WERI-Rb-1 (cell line): ENCODE results near the gene ZNF618.

Experiments used
- DNase-seq: peaks from one replicate; pipeline ENCODE4 v3.0.0-alpha.2; 2020
- H3K27ac ChIP-seq: fragments of 250-450 bp; sonication (Bioruptor Pico); 2 replicates; pipeline ENCODE4 v1.5.1; 2020; ENCODE audit warnings: mild to moderate bottlenecking, moderate library complexity
- H3K27me3 ChIP-seq: fragments of 250-450 bp; sonication (Bioruptor Pico); 2 replicates; pipeline ENCODE4 v1.5.1; 2021; ENCODE audit warnings: mild to moderate bottlenecking, low read depth, moderate library complexity; ENCODE audit not compliant: insufficient read depth, severe bottlenecking
- H3K36me3 ChIP-seq: fragments of 250-450 bp; sonication (Bioruptor Pico); 2 replicates; pipeline ENCODE4 v1.5.1; 2020; ENCODE audit warnings: mild to moderate bottlenecking, moderate library complexity
- H3K4me3 ChIP-seq: 2 replicates; pipeline ENCODE4 v1.5.1; 2011; ENCODE audit warnings: low read depth, mild to moderate bottlenecking, control low read depth, low read length
- H3K9me3 ChIP-seq: fragments of 250-450 bp; sonication (Bioruptor Pico); 2 replicates; pipeline ENCODE4 v1.5.1; 2021; ENCODE audit warnings: mild to moderate bottlenecking, moderate library complexity; ENCODE audit not compliant: severe bottlenecking
- TF ChIP-seq, protein P1 (sequence below): IDR thresholded peaks from 2 replicates; pipeline ENCODE4 v1.5.1; 2011; ENCODE audit warnings: low read depth, mild to moderate bottlenecking, control low read depth, inconsistent platforms, low read length

Gene ZNF618

DNA sequence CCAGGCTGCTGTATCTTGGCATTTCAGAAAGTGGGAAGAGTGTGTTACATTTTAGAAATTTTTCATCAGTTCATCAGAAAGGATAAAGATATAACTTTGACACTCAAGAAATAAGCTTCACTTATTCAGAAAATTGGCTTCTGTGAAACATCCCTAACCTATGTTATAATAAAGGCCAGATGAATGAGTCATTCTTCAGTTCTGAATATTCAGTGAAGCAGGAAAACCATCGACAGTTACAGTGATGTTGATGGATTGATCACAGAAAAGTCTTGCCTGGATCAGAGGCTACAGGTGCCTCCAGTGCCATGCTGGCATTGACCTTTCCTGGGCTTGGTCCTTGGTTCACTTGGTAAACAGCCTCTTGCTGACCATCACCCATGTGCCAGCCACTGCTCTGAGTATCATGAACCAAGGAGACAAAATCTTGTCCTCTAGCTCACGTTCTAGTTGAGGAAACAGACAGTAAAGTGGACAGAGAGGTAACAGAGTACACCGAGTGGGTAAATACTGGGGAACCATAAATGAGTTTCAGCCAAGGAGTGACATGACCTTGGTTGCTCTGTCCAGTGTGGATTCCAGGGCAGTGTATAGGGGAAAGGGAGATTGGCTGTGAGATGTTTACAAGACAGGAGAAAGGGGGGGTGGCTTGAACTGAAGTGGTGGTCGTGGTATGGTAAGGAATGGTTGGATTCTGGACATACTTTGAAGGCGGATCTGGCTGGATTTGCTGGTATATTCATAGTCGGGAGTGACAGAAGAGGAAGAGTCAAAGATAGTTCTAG lies 103.4 kb downstream of the ZNF618 start:
- Histone ChIP-seq H3K9me3 (no peaks in the 10 kb centered on the region), H3K27ac (no peak overlapping the region), H3K27me3 (peaks cover 21% of the 10 kb centered on the region), H3K36me3 (no peaks in the 10 kb centered on the region), H3K4me3 (no peak overlapping the region)
- no peak for DNase-seq
- TF ChIP-seq, protein P1, sequence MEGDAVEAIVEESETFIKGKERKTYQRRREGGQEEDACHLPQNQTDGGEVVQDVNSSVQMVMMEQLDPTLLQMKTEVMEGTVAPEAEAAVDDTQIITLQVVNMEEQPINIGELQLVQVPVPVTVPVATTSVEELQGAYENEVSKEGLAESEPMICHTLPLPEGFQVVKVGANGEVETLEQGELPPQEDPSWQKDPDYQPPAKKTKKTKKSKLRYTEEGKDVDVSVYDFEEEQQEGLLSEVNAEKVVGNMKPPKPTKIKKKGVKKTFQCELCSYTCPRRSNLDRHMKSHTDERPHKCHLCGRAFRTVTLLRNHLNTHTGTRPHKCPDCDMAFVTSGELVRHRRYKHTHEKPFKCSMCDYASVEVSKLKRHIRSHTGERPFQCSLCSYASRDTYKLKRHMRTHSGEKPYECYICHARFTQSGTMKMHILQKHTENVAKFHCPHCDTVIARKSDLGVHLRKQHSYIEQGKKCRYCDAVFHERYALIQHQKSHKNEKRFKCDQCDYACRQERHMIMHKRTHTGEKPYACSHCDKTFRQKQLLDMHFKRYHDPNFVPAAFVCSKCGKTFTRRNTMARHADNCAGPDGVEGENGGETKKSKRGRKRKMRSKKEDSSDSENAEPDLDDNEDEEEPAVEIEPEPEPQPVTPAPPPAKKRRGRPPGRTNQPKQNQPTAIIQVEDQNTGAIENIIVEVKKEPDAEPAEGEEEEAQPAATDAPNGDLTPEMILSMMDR, result no peak

DNA sequence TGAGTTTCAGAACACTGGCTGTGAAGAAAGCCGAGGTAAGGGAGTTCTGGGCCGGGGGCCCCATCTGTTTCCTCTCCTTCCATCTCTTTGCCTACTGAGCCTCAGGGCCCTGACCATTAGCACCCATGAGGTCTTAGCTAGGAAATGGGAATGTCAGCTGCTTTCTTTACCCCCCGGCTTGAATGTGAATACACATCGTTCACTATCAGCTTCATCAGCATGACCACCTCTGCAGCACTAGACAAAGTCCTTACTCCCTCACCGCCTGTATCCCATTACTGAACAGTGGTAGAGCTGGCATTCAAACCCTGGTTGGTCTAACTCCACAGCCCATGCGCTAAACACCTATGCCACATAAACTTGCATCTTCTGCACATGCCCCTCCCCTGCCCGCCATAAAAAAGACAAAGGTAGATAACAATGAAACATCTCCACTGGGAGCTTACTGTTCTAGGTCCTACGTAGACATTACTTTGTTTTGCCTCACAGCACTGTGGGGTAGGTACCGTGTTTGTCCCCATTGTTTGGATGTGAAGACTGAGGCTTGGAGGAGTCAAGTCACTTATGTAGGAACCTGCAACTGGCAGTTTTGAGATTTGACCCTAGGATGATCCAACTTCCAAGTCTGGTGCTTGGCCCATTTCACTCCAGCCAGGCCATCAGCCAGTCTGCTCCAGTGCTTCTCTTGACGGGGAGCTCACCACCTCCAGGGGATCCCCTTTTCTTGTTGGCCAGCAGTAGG lies 108.7 kb downstream of the ZNF618 start:
- Histone ChIP-seq H3K27ac (no peak overlapping the region), H3K9me3 (no peaks in the 10 kb centered on the region), H3K36me3 (no peaks in the 10 kb centered on the region), H3K27me3 (no peaks in the 10 kb centered on the region), H3K4me3 (no peak overlapping the region)
- no peak for DNase-seq
- TF ChIP-seq, protein P1, result no peak

DNA sequence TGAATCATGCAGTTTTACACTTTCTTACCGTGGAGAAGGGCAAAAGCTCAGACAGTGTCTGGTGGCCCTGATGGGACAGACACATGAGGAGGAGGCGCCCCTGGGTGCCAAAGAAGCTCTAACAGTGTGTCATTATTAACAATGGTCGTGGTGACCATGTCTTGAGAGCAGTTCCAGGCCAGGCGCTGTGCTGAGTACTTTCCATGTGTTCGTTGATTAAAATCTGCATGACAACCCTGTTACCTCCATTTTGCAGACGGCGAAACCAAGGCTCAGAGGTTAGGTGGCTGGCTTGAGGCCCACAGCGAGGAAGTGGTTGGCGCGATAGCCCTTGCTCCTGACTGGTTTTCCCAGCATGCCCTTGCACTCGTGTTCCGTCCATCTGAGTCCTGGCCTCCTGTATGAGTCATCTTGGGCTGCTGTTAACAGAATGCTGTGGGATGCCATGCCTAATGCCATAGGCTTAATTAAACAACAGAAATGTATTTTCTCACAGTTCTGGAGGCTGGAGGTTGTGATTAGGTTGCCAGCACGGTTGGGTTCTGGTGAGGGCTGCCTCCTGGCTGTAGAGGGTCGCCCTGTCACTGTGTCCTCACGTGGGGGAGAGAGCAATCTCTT lies 110.0 kb downstream of the ZNF618 start:
- no peaks in the 10 kb centered on the region for H3K27me3 ChIP-seq
- H3K27ac ChIP-seq, result no peak overlapping the region
- no peak for DNase-seq
- no peaks in the 10 kb centered on the region for H3K36me3 ChIP-seq
- TF ChIP-seq, protein P1, result no peak
- H3K9me3 ChIP-seq, result no peaks in the 10 kb centered on the region
- no peak overlapping the region for H3K4me3 ChIP-seq

DNA sequence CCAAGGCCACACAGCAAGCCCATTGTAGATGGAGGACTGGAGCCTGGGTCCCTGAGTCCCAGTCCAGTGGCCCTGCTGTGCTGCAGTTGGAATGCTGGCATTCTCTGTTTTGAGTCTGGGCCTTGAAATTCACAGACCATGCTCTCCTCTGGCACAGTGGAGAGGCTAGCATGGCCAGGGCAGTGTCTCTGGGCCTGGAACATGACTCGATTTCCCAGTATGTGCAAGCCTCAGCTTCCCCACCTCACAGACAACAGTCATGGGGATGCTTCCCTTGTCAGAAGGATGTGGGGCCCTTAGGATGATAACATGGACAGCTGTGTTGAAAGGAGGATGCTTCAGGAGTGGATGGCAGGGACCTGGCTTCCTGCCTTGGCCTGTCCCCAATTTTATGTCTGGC lies 110.8 kb downstream of the ZNF618 start:
- Histone ChIP-seq H3K36me3 (no peaks in the 10 kb centered on the region), H3K9me3 (no peaks in the 10 kb centered on the region), H3K27me3 (no peaks in the 10 kb centered on the region), H3K27ac (no peak overlapping the region), H3K4me3 (no peak overlapping the region)
- TF ChIP-seq, protein P1, result no peak
- no peak for DNase-seq

DNA sequence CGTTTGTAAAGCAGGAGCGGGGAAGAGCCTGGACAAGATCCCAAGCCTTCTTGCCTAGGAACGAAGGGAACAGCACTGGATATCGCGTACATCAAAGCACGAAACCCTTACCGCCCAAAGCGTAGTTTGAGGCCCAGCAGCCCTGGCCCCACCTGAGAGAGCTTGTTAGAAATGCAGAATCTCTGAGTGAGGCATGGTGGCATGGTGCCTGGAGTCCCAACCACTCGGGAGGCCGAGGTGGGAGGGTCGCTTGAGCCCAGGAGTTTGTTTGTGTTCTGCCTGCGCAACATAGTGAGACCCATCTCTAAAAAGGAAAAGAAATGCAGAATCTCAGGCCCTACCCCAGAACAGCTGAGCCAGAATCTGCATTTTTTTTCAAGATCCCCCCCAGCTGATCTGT lies 111.4 kb downstream of the ZNF618 start:
- Histone ChIP-seq H3K36me3 (no peaks in the 10 kb centered on the region), H3K27me3 (no peaks in the 10 kb centered on the region), H3K4me3 (no peak overlapping the region), H3K9me3 (no peaks in the 10 kb centered on the region), H3K27ac (no peak overlapping the region)
- TF ChIP-seq, protein P1, result no peak
- DNase-seq, result no peak
